ENCODE measurements around the gene PCNX2.

The PCNX2 gene

DNA sequence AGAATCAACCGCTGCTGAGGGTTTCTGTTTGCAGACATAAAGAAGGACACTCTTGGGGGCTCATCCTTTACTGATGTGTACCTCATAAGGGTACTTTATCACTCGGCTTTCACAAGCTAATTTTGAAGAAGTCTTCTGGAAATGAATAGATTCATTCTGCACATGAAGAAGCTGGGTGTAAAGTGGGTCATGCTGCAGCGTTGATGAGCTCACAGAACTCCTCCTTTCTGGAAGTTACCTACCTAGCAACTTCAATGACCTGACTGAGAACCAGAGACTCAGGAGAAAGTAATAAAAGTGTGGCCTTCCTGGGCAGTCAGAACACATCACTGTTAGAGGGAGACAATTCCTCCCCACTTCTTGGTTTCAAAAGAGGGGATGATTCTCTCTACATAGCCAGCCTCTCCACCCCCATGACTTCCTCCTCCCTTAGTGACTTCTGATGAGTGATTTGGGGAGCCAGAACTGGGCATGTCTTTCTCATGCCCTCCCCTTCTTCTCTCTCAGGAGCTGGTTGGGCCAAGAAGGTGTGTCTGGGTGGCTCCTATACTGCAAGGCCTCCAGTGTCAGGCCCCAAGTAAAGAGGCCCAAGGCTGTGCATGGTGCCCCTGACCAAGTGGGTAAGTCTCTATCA is 27.0 kb downstream of the PCNX2 start:
- no peak for DNase-seq (ENCODE audit: low read depth)
- no peak for TF ChIP-seq CTCF (IDR thresholded peaks at IDR 0.05; ENCODE audit: control insufficient read depth, extremely low read depth, insufficient read depth)
- no peak overlapping the region for H3K4me3 ChIP-seq (ENCODE audit: low read depth, low read length)

- no peak overlapping the region for H3K4me3 ChIP-seq (ENCODE audit: low read depth, low read length)
- TF ChIP-seq CTCF (IDR thresholded peaks at IDR 0.05; ENCODE audit: control insufficient read depth, extremely low read depth, insufficient read depth) = no peak
- DNase-seq (ENCODE audit: low read depth) = no peak
These were observed 33.8 kb downstream of the PCNX2 start for GRCh38 chr1:233261695-233262094.

DNA sequence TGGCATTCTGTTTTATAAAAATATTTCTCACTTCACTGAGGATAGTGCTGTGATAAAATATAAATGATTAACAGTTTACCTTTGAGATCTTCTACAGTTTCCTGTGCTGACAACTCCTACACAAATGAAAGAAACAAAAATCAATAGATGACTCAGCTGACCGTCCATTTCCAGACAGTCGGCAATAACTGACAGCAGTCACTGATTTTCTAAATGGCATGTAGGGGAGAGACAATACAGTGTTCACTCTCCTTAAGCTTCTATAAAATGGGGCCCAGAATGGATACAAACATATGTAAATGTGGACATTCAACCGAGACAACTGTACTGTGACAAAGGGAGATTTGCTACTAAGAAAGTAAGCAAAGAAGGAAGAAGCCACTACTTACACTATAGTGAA is 34.3 kb downstream of the PCNX2 start:
- no peak for TF ChIP-seq CTCF (IDR thresholded peaks at IDR 0.05; ENCODE audit: control insufficient read depth, extremely low read depth, insufficient read depth)
- H3K4me3 ChIP-seq (ENCODE audit: low read depth, low read length) = no peak overlapping the region
- DNase-seq (ENCODE audit: low read depth) = no peak

DNA sequence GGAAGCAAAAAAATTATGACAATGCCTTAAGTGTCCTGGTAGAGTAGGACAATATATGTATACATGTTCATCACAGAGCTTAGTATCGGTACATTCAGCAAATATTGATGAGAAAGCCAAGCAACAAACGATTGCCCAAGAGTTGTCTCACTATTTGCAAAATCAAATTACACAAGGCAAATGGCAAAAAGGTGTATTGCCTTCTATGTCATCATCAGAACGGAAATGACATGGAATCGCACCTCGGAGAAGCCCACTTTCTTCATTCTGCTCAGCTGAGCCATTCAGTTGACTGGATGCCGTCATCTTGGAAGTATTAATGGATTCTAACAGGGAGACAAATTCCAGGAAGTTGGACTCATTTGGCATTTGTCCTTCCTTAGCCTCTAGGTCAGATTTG is 37.7 kb downstream of the PCNX2 start:
- TF ChIP-seq CTCF (IDR thresholded peaks at IDR 0.05; ENCODE audit: control insufficient read depth, extremely low read depth, insufficient read depth) = no peak
- H3K4me3 ChIP-seq (ENCODE audit: low read depth, low read length) = no peak overlapping the region
- DNase-seq (ENCODE audit: low read depth) = no peak

DNA sequence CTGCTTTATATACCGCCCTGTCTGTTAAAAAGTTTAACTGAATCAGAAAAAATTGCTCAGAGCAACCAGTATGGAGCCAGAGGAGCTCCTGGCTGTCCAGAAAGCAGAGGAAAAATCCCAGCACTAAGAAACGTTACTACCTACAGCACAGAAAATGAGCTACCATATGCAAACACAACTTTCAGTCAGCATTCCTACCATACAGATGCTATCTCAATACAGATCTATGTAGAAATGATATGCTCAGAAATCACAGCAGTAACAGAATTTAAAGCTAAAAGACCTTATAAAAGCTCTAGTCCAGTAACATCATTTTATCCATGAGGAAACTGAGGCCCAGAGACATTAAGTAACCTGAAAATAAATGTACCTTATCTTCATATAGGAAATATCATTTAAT is 38.7 kb downstream of the PCNX2 start:
- no peak overlapping the region for H3K4me3 ChIP-seq (ENCODE audit: low read depth, low read length)
- no peak for TF ChIP-seq CTCF (IDR thresholded peaks at IDR 0.05; ENCODE audit: control insufficient read depth, extremely low read depth, insufficient read depth)
- DNase-seq (ENCODE audit: low read depth) = no peak

- no peak for TF ChIP-seq CTCF (IDR thresholded peaks at IDR 0.05; ENCODE audit: control insufficient read depth, extremely low read depth, insufficient read depth)
- no peak overlapping the region for H3K4me3 ChIP-seq (ENCODE audit: low read depth, low read length)
- DNase-seq (ENCODE audit: low read depth) = no peak
These were observed 39.3 kb downstream of the PCNX2 start for GRCh38 chr1:233256191-233256590.

- no peak overlapping the region for H3K4me3 ChIP-seq (ENCODE audit: low read depth, low read length)
- no peak for DNase-seq (ENCODE audit: low read depth)
- TF ChIP-seq CTCF (IDR thresholded peaks at IDR 0.05; ENCODE audit: control insufficient read depth, extremely low read depth, insufficient read depth) = no peak
These were observed 40.4 kb downstream of the PCNX2 start for GRCh38 chr1:233255145-233255544.
